Measurements from ENCODE around the gene RELN. TPM values are rescaled to one million over a fixed set of nuclear protein-coding genes. Genes with fewer than 3 reads are reported as not detected.

RELN gene
- total RNA-seq, 1 donor from 2014 or later = 17.5 TPM

GRCh38 chr7:103941976-103942375 is 47.5 kb downstream of the RELN start:
- Mint-ChIP-seq H3K27ac (no peak overlapping the region), H3K9me3 (no peaks in the 10 kb centered on the region), H3K27me3 (peaks cover 5% of the 10 kb centered on the region), H3K4me3 (no peak overlapping the region), H3K36me3 (no peaks in the 10 kb centered on the region), H3K4me1 (ENCODE audit: unreplicated experiment) (no peaks in the 10 kb centered on the region)
- TF ChIP-seq CTCF (conservative IDR thresholded peaks at IDR 0.05) = no peak
- no peak for DNase-seq (ENCODE audit: extremely low spot score, unreplicated experiment)

DNA sequence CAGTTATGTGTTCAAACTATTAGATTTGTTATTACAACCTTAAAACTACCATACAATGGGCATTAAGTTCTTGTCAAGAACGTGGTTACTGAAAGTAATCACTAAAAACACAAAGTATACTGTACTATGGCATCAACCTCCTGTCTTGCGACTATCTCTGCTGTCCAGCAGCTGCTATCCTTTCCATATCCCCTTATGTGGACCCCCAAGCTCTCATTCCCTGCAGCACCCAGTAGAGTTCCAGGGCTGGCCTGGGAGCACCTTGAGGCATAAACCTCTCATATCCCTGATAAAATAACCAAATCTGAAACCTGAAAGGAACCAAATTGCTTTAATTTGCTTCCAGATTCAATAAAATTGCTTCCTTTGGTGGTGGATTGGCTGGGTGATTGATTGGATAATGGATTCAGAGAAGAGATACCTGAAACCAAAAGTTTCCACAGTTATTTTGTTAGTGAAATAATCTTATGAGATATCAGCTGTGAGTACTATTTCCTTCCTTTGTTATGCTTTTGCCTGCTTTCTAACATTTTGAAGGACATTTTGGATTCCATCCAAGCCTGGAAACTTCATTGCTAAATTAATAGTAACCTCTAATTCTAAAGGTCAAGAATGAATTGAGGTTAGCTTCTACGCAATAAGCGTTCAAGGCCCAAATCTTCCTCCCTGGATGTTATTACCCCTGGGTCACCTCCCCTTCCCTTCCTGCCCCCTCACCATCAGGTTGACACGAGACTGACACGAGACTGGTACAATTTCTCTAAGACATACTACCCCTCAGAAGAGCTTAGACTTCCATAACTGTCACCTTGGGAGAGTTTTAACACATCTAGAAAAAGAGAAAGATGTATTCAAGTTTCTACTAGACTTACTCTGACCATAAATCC is 48.8 kb downstream of the RELN start:
- Mint-ChIP-seq H3K9me3 (no peaks in the 10 kb centered on the region), H3K4me1 (ENCODE audit: unreplicated experiment) (no peaks in the 10 kb centered on the region), H3K36me3 (no peaks in the 10 kb centered on the region), H3K27me3 (peaks cover 5% of the 10 kb centered on the region), H3K4me3 (no peak overlapping the region), H3K27ac (no peak overlapping the region)
- DNase-seq (ENCODE audit: extremely low spot score, unreplicated experiment) = no peak
- no peak for TF ChIP-seq CTCF (conservative IDR thresholded peaks at IDR 0.05)

- Mint-ChIP-seq H3K4me1 (ENCODE audit: unreplicated experiment) (no peaks in the 10 kb centered on the region), H3K4me3 (no peak overlapping the region), H3K9me3 (no peaks in the 10 kb centered on the region), H3K27ac (no peak overlapping the region), H3K36me3 (no peaks in the 10 kb centered on the region), H3K27me3 (no peaks in the 10 kb centered on the region)
- no peak for DNase-seq (ENCODE audit: extremely low spot score, unreplicated experiment)
- no peak for TF ChIP-seq CTCF (conservative IDR thresholded peaks at IDR 0.05)
Observed at GRCh38 chr7:103937680-103938079, 51.8 kb downstream of the RELN start.

DNA sequence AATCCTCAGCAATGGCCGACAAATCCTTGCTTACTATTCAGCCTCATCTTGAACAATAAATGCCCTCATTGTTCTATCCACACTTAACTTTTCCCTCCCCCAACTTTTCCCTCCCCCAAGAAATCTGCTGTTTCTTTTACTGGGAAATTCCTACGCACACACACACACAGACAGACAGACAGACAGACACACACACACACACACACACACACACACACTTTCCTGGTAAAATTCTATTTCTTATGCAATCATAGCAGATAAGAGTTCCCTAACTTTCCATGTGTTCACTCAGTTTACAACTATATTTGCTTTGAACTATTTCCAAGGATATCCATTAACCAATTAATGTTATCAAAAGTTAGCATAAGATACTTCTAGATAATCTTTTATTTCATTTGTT is 52.9 kb downstream of the RELN start:
- Mint-ChIP-seq H3K27me3 (peaks cover 3% of the 10 kb centered on the region), H3K4me1 (ENCODE audit: unreplicated experiment) (no peaks in the 10 kb centered on the region), H3K36me3 (no peaks in the 10 kb centered on the region), H3K9me3 (no peaks in the 10 kb centered on the region), H3K4me3 (no peak overlapping the region), H3K27ac (no peak overlapping the region)
- no peak for DNase-seq (ENCODE audit: extremely low spot score, unreplicated experiment)
- TF ChIP-seq CTCF (conservative IDR thresholded peaks at IDR 0.05) = no peak

GRCh38 chr7:103934508-103934907 is 55.0 kb downstream of the RELN start:
- TF ChIP-seq CTCF (conservative IDR thresholded peaks at IDR 0.05) = no peak
- no peak overlapping the region for H3K4me3 Mint-ChIP-seq
- no peaks in the 10 kb centered on the region for H3K9me3 Mint-ChIP-seq
- DNase-seq (ENCODE audit: extremely low spot score, unreplicated experiment) = no peak
- H3K27ac Mint-ChIP-seq = no peak overlapping the region
- H3K36me3 Mint-ChIP-seq = no peaks in the 10 kb centered on the region
- peaks cover 7% of the 10 kb centered on the region for H3K27me3 Mint-ChIP-seq
- H3K4me1 Mint-ChIP-seq (ENCODE audit: unreplicated experiment) = no peaks in the 10 kb centered on the region

Data from type B pancreatic cell (in vitro differentiated cells).